Loucy (cell line): ENCODE data around the gene ATP8A1.

ENCODE experiments used
- EZH2phosphoT487 ChIP-seq: fragments of 200-600 bp; IDR thresholded peaks from 2 replicates; pipeline ENCODE4 v1.6.1; 2018; ENCODE audit warnings: antibody characterized with exemption, mild to moderate bottlenecking, moderate library complexity, borderline replicate concordance
- TF ChIP-seq, protein P1 (sequence below): fragments of 200-600 bp; sonication (generic); conservative IDR thresholded peaks from 2 replicates; pipeline ENCODE4 v1.5.1; 2014; ENCODE audit warnings: mild to moderate bottlenecking, antibody characterized with exemption, low read length

DNA sequence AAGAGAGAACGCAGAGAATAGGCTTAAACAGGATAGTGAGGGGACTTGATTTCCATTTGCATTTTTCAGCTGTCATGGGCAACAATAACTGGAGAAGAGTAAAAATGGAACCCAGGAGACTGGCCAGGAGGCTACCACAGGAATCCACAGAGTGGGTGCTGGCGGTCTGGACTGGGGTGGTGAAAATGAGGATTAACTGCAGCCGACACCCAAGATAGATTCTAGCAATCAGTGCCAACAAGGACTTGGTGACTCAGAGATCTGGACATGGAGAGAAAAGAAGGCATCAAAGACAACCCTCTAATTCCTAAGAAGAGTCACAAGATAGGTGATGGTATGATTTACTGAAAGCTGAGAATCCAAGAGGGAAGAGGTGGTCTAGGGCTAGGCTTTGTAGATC lies 102.8 kb downstream of the ATP8A1 start:
- TF ChIP-seq, protein P1, sequence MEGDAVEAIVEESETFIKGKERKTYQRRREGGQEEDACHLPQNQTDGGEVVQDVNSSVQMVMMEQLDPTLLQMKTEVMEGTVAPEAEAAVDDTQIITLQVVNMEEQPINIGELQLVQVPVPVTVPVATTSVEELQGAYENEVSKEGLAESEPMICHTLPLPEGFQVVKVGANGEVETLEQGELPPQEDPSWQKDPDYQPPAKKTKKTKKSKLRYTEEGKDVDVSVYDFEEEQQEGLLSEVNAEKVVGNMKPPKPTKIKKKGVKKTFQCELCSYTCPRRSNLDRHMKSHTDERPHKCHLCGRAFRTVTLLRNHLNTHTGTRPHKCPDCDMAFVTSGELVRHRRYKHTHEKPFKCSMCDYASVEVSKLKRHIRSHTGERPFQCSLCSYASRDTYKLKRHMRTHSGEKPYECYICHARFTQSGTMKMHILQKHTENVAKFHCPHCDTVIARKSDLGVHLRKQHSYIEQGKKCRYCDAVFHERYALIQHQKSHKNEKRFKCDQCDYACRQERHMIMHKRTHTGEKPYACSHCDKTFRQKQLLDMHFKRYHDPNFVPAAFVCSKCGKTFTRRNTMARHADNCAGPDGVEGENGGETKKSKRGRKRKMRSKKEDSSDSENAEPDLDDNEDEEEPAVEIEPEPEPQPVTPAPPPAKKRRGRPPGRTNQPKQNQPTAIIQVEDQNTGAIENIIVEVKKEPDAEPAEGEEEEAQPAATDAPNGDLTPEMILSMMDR = no peak
- no peak for TF ChIP-seq EZH2phosphoT487
